IMR-90 (cell line): ENCODE results near the gene CDC5L.

Experiments
- BHLHE40 ChIP-seq: fragments of 150-350 bp; IDR thresholded peaks from 2 replicates; pipeline ENCODE4 v1.6.1; 2016; ENCODE audit warnings: mild to moderate bottlenecking, low read depth, low read length
- CHD1 ChIP-seq: IDR thresholded peaks from 2 replicates; pipeline ENCODE4 v1.6.1; 2012; ENCODE audit warnings: low read depth, low read length, improper control_type of control experiment
- ELK1 ChIP-seq: fragments of 150-350 bp; IDR thresholded peaks from 2 replicates; pipeline ENCODE4 v1.6.1; 2016; ENCODE audit warnings: low read depth, mild to moderate bottlenecking, low read length, moderate library complexity, borderline replicate concordance
- FOS ChIP-seq: fragments of 150-350 bp; IDR thresholded peaks from 2 replicates; pipeline ENCODE4 v1.6.1; 2016; ENCODE audit warnings: low read depth, low read length
- MAZ ChIP-seq: IDR thresholded peaks from 2 replicates; pipeline ENCODE4 v1.6.1; 2012; ENCODE audit warnings: low read depth, mild to moderate bottlenecking, low read length, improper control_type of control experiment, moderate library complexity, borderline replicate concordance
- MXI1 ChIP-seq: IDR thresholded peaks from 2 replicates; pipeline ENCODE4 v1.6.1; 2012; ENCODE audit warnings: low read depth, mild to moderate bottlenecking, low read length, moderate library complexity, borderline replicate concordance
- NFE2L2 ChIP-seq: fragments of 150-350 bp; IDR thresholded peaks from 2 replicates; pipeline ENCODE4 v1.6.1; 2016; ENCODE audit warnings: low read depth, mild to moderate bottlenecking, low read length
- POLR2A ChIP-seq: IDR thresholded peaks from 2 replicates; pipeline ENCODE4 v1.6.1; 2012; ENCODE audit warnings: mild to moderate bottlenecking, low read depth, low read length
- RAD21 ChIP-seq: IDR thresholded peaks from 2 replicates; pipeline ENCODE4 v1.6.1; 2012; ENCODE audit warnings: low read length, improper control_type of control experiment
- SMC3 ChIP-seq: fragments of 150-350 bp; IDR thresholded peaks from 2 replicates; pipeline ENCODE4 v1.6.1; 2016; ENCODE audit warnings: low read depth, mild to moderate bottlenecking, antibody characterized with exemption, low read length, moderate library complexity
- USF2 ChIP-seq: fragments of 150-350 bp; IDR thresholded peaks from 2 replicates; pipeline ENCODE4 v1.6.1; 2017; ENCODE audit warnings: mild to moderate bottlenecking, antibody characterized with exemption, low read length, low read depth
- TF ChIP-seq, protein P1 (sequence below): conservative IDR thresholded peaks from 2 replicates; pipeline ENCODE4 v1.5.1; 2012; ENCODE audit warnings: mild to moderate bottlenecking, low read depth, low read length, improper control_type of control experiment

DNA sequence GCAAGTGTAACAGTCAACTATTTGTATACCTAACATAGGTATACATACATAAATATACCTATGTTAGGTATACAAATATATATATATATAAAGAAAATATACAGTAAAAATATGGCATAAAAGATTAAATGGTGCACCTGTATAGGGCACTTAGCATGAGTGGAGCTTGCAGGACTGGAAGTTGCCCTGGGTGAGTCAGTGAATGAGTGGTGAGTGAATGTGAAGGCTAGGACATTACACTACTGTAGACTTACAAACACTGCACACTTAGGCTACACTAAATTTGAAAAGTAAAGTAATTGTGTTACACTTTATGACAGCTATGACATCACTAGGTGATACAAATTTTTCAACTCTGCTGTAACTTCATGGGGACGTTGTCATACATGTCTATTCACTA is 65.6 kb downstream of the CDC5L start:
- TF ChIP-seq POLR2A (no peak), SMC3 (no peak), MAZ (no peak), NFE2L2 (no peak), FOS (no peak), CHD1 (no peak), USF2 (no peak), RAD21 (no peak), MXI1 (no peak), BHLHE40 (no peak), ELK1 (no peak)
- TF ChIP-seq, protein P1, sequence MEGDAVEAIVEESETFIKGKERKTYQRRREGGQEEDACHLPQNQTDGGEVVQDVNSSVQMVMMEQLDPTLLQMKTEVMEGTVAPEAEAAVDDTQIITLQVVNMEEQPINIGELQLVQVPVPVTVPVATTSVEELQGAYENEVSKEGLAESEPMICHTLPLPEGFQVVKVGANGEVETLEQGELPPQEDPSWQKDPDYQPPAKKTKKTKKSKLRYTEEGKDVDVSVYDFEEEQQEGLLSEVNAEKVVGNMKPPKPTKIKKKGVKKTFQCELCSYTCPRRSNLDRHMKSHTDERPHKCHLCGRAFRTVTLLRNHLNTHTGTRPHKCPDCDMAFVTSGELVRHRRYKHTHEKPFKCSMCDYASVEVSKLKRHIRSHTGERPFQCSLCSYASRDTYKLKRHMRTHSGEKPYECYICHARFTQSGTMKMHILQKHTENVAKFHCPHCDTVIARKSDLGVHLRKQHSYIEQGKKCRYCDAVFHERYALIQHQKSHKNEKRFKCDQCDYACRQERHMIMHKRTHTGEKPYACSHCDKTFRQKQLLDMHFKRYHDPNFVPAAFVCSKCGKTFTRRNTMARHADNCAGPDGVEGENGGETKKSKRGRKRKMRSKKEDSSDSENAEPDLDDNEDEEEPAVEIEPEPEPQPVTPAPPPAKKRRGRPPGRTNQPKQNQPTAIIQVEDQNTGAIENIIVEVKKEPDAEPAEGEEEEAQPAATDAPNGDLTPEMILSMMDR, result no peak
